Mesendoderm (in vitro differentiated cells): Measurements from ENCODE around the gene ROBO1.
A peak's percentile ranks its signal among the peaks of the same experiment; 100 is the strongest.

ENCODE experiments used
- DNase-seq: peaks from one replicate; pipeline ENCODE4 v3.0.0; 2013
- H2AK5ac ChIP-seq: 2 replicates; pipeline ENCODE4 v1.6.1; 2013; ENCODE audit warnings: low read length, inconsistent platforms
- H2BK120ac ChIP-seq: 2 replicates; pipeline ENCODE4 v1.6.1; 2013; ENCODE audit warnings: low read depth, mild to moderate bottlenecking, low read length, moderate library complexity, mixed read lengths
- H2BK15ac ChIP-seq: replicated peaks from 2 replicates; pipeline ENCODE4 v1.6.1; 2013; ENCODE audit warnings: low read depth, mild to moderate bottlenecking, moderate library complexity
- H2BK5ac ChIP-seq: 2 replicates; pipeline ENCODE4 v1.6.1; 2013; ENCODE audit warnings: low read length, inconsistent platforms
- H3K18ac ChIP-seq: 2 replicates; pipeline ENCODE4 v1.6.1; 2013; ENCODE audit warnings: mild to moderate bottlenecking, low read length, mixed read lengths
- H3K23ac ChIP-seq: one replicate; pipeline ENCODE4 v1.6.1; 2013; ENCODE audit warnings: low read length
- H3K27ac ChIP-seq: 2 replicates; pipeline ENCODE4 v1.5.1; 2013; ENCODE audit warnings: low read depth, mild to moderate bottlenecking, inconsistent platforms, low read length, moderate library complexity
- H3K27me3 ChIP-seq: 2 replicates; pipeline ENCODE4 v1.6.1; 2013; ENCODE audit warnings: low read length, control low read depth, mild to moderate bottlenecking, inconsistent platforms; ENCODE audit not compliant: insufficient read depth, poor library complexity
- H3K36me3 ChIP-seq: 2 replicates; pipeline ENCODE4 v1.6.1; 2013; ENCODE audit warnings: low read length, inconsistent platforms; ENCODE audit not compliant: control insufficient read depth, insufficient read depth
- H3K4ac ChIP-seq: one replicate; pipeline ENCODE4 v1.6.1; 2013; ENCODE audit warnings: low read depth, mild to moderate bottlenecking, low read length, moderate library complexity
- H3K4me1 ChIP-seq: 2 replicates; pipeline ENCODE4 v1.6.1; 2013; ENCODE audit warnings: low read depth, low read length, inconsistent platforms; ENCODE audit not compliant: control insufficient read depth
- H3K4me2 ChIP-seq: 2 replicates; pipeline ENCODE4 v1.6.1; 2013; ENCODE audit warnings: low read length
- H3K4me3 ChIP-seq: 2 replicates; pipeline ENCODE4 v1.5.1; 2013; ENCODE audit warnings: mild to moderate bottlenecking, low read length
- H3K56ac ChIP-seq: one replicate; pipeline ENCODE4 v1.6.1; 2013; ENCODE audit warnings: low read length
- H3K79me1 ChIP-seq: 2 replicates; pipeline ENCODE4 v1.6.1; 2013; ENCODE audit warnings: low read length, inconsistent platforms
- H3K79me2 ChIP-seq: 2 replicates; pipeline ENCODE4 v1.6.1; 2013; ENCODE audit warnings: mild to moderate bottlenecking, low read length; ENCODE audit not compliant: control insufficient read depth, insufficient read depth
- H3K9ac ChIP-seq: 2 replicates; pipeline ENCODE4 v1.6.1; 2013; ENCODE audit warnings: low read length, inconsistent platforms
- H4K5ac ChIP-seq: one replicate; pipeline ENCODE4 v1.6.1; 2013; ENCODE audit warnings: low read length
- H4K8ac ChIP-seq: one replicate; pipeline ENCODE4 v1.6.1; 2013; ENCODE audit warnings: low read depth, mild to moderate bottlenecking, control low read depth, low read length, moderate library complexity
- WGBS: extraction: QIAGEN DNeasy Blood & Tissue Kit; methylation state at CpG from one replicate; pipeline ENCODE4 v1.1.7; 2013; ENCODE audit warnings: low lambda C conversion rate, missing lambda C conversion rate; ENCODE audit not compliant: insufficient coverage; ENCODE audit errors: extremely low coverage; 5-methylcytosine and 5-hydroxymethylcytosine counted together

Gene ROBO1

GRCh38 chr3:79009861-79010260 is 757.9 kb downstream of the ROBO1 start:
- Histone ChIP-seq H3K4me3 (no peak overlapping the region), H3K27ac (no peak overlapping the region), H3K9ac (no peak overlapping the region), H3K79me1 (no peaks in the 10 kb centered on the region), H2BK5ac (no peak overlapping the region), H3K4me1 (peaks cover 6% of the 10 kb centered on the region), H3K4ac (no peak overlapping the region), H2BK120ac (no peak overlapping the region), H3K18ac (no peak overlapping the region), H3K23ac (no peak overlapping the region), H3K56ac (no peak overlapping the region), H3K27me3 (no peaks in the 10 kb centered on the region), H3K79me2 (peaks cover 12% of the 10 kb centered on the region), H3K36me3 (no peaks in the 10 kb centered on the region), H2AK5ac (no peak overlapping the region), H2BK15ac (no peak overlapping the region), H4K8ac (no peak overlapping the region), H3K4me2 (no peak overlapping the region), H4K5ac (no peak overlapping the region)
- DNase-seq = no peak

GRCh38 chr3:79006077-79006476 is 761.7 kb downstream of the ROBO1 start:
- H3K4me1 ChIP-seq = no peaks in the 10 kb centered on the region
- H4K5ac ChIP-seq = no peak overlapping the region
- H3K27ac ChIP-seq = no peak overlapping the region
- no peaks in the 10 kb centered on the region for H3K27me3 ChIP-seq
- H3K36me3 ChIP-seq = no peaks in the 10 kb centered on the region
- H3K23ac ChIP-seq = no peak overlapping the region
- no peak overlapping the region for H2BK15ac ChIP-seq
- no CpG with 5 or more reads among the region's 1 CpG for WGBS
- no peak overlapping the region for H3K18ac ChIP-seq
- no peak overlapping the region for H3K4me2 ChIP-seq
- no peak overlapping the region for H3K9ac ChIP-seq
- H3K79me1 ChIP-seq = no peaks in the 10 kb centered on the region
- H2BK5ac ChIP-seq = no peak overlapping the region
- no peak overlapping the region for H2AK5ac ChIP-seq
- H2BK120ac ChIP-seq = no peak overlapping the region
- H3K4ac ChIP-seq = no peak overlapping the region
- no peak overlapping the region for H4K8ac ChIP-seq
- no peak overlapping the region for H3K4me3 ChIP-seq
- H3K56ac ChIP-seq = no peak overlapping the region
- no peak for DNase-seq
- peaks cover 7% of the 10 kb centered on the region for H3K79me2 ChIP-seq

- no peaks in the 10 kb centered on the region for H3K27me3 ChIP-seq
- no peak overlapping the region for H3K18ac ChIP-seq
- no peak overlapping the region for H3K4ac ChIP-seq
- no peaks in the 10 kb centered on the region for H3K36me3 ChIP-seq
- no peaks in the 10 kb centered on the region for H3K4me1 ChIP-seq
- no peak overlapping the region for H4K5ac ChIP-seq
- no peak overlapping the region for H2BK5ac ChIP-seq
- no peak overlapping the region for H2BK15ac ChIP-seq
- no peak overlapping the region for H3K56ac ChIP-seq
- H3K4me2 ChIP-seq = no peak overlapping the region
- peaks cover 7% of the 10 kb centered on the region for H3K79me2 ChIP-seq
- no peak overlapping the region for H2AK5ac ChIP-seq
- H4K8ac ChIP-seq = no peak overlapping the region
- H3K9ac ChIP-seq = no peak overlapping the region
- H2BK120ac ChIP-seq = no peak overlapping the region
- WGBS = no CpG with 5 or more reads among the region's 6 CpGs
- no peak overlapping the region for H3K23ac ChIP-seq
- H3K27ac ChIP-seq = no peak overlapping the region
- no peak overlapping the region for H3K4me3 ChIP-seq
- no peak for DNase-seq
- H3K79me1 ChIP-seq = no peaks in the 10 kb centered on the region
These were observed 762.7 kb downstream of the ROBO1 start for GRCh38 chr3:79005084-79005483.

- Histone ChIP-seq H2BK120ac (no peak overlapping the region), H3K79me1 (peaks cover 2% of the 10 kb centered on the region), H3K18ac (no peak overlapping the region), H3K79me2 (peaks cover 12% of the 10 kb centered on the region), H4K8ac (no peak overlapping the region), H3K36me3 (no peaks in the 10 kb centered on the region), H3K4me1 (no peaks in the 10 kb centered on the region), H3K27ac (no peak overlapping the region), H2AK5ac (no peak overlapping the region), H3K9ac (no peak overlapping the region), H3K23ac (no peak overlapping the region), H4K5ac (no peak overlapping the region), H2BK15ac (no peak overlapping the region), H3K27me3 (no peaks in the 10 kb centered on the region), H3K4me2 (no peak overlapping the region), H3K4me3 (no peak overlapping the region), H3K4ac (no peak overlapping the region), H2BK5ac (no peak overlapping the region), H3K56ac (no peak overlapping the region)
- no peak for DNase-seq
- WGBS = no CpG with 5 or more reads among the region's 1 CpG
These were observed 763.8 kb downstream of the ROBO1 start for GRCh38 chr3:79003994-79004393.

GRCh38 chr3:79002465-79003372 is 765.1 kb downstream of the ROBO1 start:
- Histone ChIP-seq H2BK5ac (no peak overlapping the region), H3K4ac (no peak overlapping the region), H3K27me3 (no peaks in the 10 kb centered on the region), H3K4me3 (no peak overlapping the region), H3K18ac (no peak overlapping the region), H3K79me1 (peaks cover 3% of the 10 kb centered on the region), H4K5ac (no peak overlapping the region), H3K23ac (no peak overlapping the region), H3K56ac (no peak overlapping the region), H2AK5ac (no peak overlapping the region), H3K4me1 (no peaks in the 10 kb centered on the region), H4K8ac (no peak overlapping the region), H2BK15ac (no peak overlapping the region), H3K79me2 (peaks cover 9% of the 10 kb centered on the region), H3K27ac (no peak overlapping the region), H3K4me2 (no peak overlapping the region), H2BK120ac (no peak overlapping the region), H3K9ac (no peak overlapping the region), H3K36me3 (no peaks in the 10 kb centered on the region)
- peak; percentile 39 for DNase-seq
- WGBS = no CpG with 5 or more reads among the region's 4 CpGs

- no peaks in the 10 kb centered on the region for H3K36me3 ChIP-seq
- no peak overlapping the region for H3K18ac ChIP-seq
- no peak overlapping the region for H3K4ac ChIP-seq
- no peak overlapping the region for H3K4me2 ChIP-seq
- no peaks in the 10 kb centered on the region for H3K4me1 ChIP-seq
- no peak overlapping the region for H3K23ac ChIP-seq
- H4K8ac ChIP-seq = no peak overlapping the region
- H3K27me3 ChIP-seq = no peaks in the 10 kb centered on the region
- H2BK5ac ChIP-seq = no peak overlapping the region
- peaks cover 3% of the 10 kb centered on the region for H3K79me1 ChIP-seq
- H3K4me3 ChIP-seq = no peak overlapping the region
- WGBS = no CpG with 5 or more reads among the region's 3 CpGs
- no peak overlapping the region for H3K9ac ChIP-seq
- H2BK120ac ChIP-seq = no peak overlapping the region
- no peak overlapping the region for H2BK15ac ChIP-seq
- DNase-seq = no peak
- H3K27ac ChIP-seq = no peak overlapping the region
- H3K56ac ChIP-seq = no peak overlapping the region
- no peak overlapping the region for H4K5ac ChIP-seq
- H2AK5ac ChIP-seq = no peak overlapping the region
- H3K79me2 ChIP-seq = peaks cover 14% of the 10 kb centered on the region
These were observed 766.5 kb downstream of the ROBO1 start for GRCh38 chr3:79001255-79001654.
